ENCODE data around the gene RNF19B. TPM values are rescaled to one million over a fixed set of nuclear protein-coding genes. Genes with fewer than 3 reads are reported as not detected.

RNF19B gene, protein sequence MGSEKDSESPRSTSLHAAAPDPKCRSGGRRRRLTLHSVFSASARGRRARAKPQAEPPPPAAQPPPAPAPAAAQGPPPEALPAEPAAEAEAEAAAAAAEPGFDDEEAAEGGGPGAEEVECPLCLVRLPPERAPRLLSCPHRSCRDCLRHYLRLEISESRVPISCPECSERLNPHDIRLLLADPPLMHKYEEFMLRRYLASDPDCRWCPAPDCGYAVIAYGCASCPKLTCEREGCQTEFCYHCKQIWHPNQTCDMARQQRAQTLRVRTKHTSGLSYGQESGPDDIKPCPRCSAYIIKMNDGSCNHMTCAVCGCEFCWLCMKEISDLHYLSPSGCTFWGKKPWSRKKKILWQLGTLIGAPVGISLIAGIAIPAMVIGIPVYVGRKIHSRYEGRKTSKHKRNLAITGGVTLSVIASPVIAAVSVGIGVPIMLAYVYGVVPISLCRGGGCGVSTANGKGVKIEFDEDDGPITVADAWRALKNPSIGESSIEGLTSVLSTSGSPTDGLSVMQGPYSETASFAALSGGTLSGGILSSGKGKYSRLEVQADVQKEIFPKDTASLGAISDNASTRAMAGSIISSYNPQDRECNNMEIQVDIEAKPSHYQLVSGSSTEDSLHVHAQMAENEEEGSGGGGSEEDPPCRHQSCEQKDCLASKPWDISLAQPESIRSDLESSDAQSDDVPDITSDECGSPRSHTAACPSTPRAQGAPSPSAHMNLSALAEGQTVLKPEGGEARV
- 15.0 and 15.6 TPM in 2 replicates for total RNA-seq (2021)
- long read RNA-seq, partial matches to known transcripts, result 1 of 2 reads
- long read RNA-seq, other reads (novel, unspliced or antisense), result 0 of 2 reads

DNA sequence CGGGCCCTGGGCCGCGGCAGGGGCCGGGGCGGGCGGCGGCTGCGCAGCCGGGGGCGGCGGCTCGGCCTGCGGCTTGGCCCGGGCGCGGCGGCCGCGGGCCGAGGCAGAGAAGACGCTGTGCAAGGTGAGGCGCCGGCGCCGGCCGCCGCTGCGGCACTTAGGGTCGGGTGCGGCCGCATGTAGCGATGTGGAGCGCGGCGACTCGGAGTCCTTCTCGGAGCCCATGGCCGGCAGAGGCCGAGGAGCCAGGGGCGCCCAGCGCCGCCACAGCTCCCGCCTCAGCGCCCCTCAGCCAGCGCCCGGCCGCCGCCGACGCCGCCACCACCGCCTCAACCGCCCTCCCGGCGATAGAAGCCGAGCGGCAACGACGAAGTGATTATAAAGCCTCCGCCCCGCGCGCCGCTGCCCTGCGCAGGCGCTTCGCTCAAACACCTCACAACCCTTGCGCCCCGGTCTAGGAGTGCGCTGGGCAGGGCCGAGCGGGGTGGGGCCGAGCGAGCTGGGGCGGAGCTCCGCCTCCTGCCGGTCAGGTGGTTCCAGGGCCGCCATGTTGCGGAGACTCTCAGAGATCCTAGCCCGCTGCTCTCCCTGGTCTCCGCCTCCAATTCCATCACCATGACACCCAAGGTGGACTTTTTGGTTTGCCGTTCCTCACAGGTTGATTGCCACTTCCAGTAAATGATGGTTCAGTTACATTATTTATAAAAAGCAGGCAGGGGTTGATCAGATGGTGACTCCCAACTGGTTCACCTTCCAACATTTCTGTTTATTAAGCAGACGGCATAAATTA lies at the start of gene RNF19B:
RNF19B (minus strand) TSS at position 349 of the 790 bp plus-strand sequence; CDS start at position 225, 124 bp downstream.
- H3K4me1 ChIP-seq (ENCODE audit: insufficient read depth, low read length), result 0 out of 2 replicates have a peak, but pooled peaks cover 4% of the 10 kb centered on the region
- H3K27me3 ChIP-seq (ENCODE audit: insufficient read depth, low read length), result no peaks in the 10 kb centered on the region
- H3K4me1 Mint-ChIP-seq, result peaks cover 18 to 20% of the 10 kb centered on the region in 2 experiments
- H3K9me3 ChIP-seq (ENCODE audit: control insufficient read depth, low read depth, low read length), result no peaks in the 10 kb centered on the region
- H3K4me3 Mint-ChIP-seq, result peak within 1 kb of the TSS; percentile 77 to 88
- WGBS (ENCODE audit: extremely low coverage, insufficient read length, low lambda C conversion rate), result no CpG with 5 or more reads among the region's 83 CpGs
- no peak within 1 kb of the TSS for H3K4ac ChIP-seq (ENCODE audit: low read depth, low read length)
- no peak within 1 kb of the TSS for H4K91ac ChIP-seq (ENCODE audit: insufficient read length, low read depth, low read length)
- no peak for TF ChIP-seq CTCF (conservative IDR thresholded peaks at IDR 0.05)
- H3K79me1 ChIP-seq (ENCODE audit: insufficient read depth, low read depth, low read length, poor library complexity, severe bottlenecking), result no peaks in the 10 kb centered on the region
- H4K8ac ChIP-seq (replicated peaks; ENCODE audit: insufficient read length, low read depth, low read length), result no peak within 1 kb of the TSS
- no peak within 1 kb of the TSS for H2BK15ac ChIP-seq (ENCODE audit: low read depth, low read length)
- no peak within 1 kb of the TSS for H2BK120ac ChIP-seq (ENCODE audit: low read depth, low read length, poor library complexity, severe bottlenecking)
- H3K56ac ChIP-seq (ENCODE audit: insufficient read length, low read depth, low read length), result no peak within 1 kb of the TSS
- no peak within 1 kb of the TSS for H2BK5ac ChIP-seq (ENCODE audit: insufficient read length, low read length)
- H2BK20ac ChIP-seq (ENCODE audit: low read depth, low read length, poor library complexity, severe bottlenecking), result no peak within 1 kb of the TSS
- H3K18ac ChIP-seq (ENCODE audit: insufficient read length, low read depth, low read length), result no peak within 1 kb of the TSS
- H2AFZ ChIP-seq (ENCODE audit: low read length), result no peak within 1 kb of the TSS
- no peaks in the 10 kb centered on the region for H3K36me3 Mint-ChIP-seq (ENCODE audit: insufficient read depth in 1 of 3, low read depth in 3 of 3)
- no peaks in the 10 kb centered on the region; the same call in 1 of the 2 replicates for H3K79me2 ChIP-seq (ENCODE audit: insufficient read depth, low read length)
- H2AK5ac ChIP-seq (ENCODE audit: insufficient read length, low read length), result no peak within 1 kb of the TSS
- no peaks in the 10 kb centered on the region for H4K20me1 ChIP-seq (ENCODE audit: control insufficient read depth, insufficient read depth, insufficient read length)
- peak; percentile 97 for DNase-seq
- peak within 1 kb of the TSS; percentile 76 for H3K4me2 ChIP-seq (ENCODE audit: insufficient read depth, insufficient read length, low read length)
- peak within 1 kb of the TSS; percentile 63 for H3K9ac ChIP-seq (ENCODE audit: extremely low read depth, insufficient read length, low read length)
- H3K14ac ChIP-seq (ENCODE audit: insufficient read depth, low read length), result peak within 1 kb of the TSS; percentile 77; the same call in 1 of the 2 replicates
- H3K9me3 Mint-ChIP-seq, result 0 out of 5 replicates have a peak, but pooled peaks cover 0 to 2% of the 10 kb centered on the region in 2 experiments
- H3K27me3 Mint-ChIP-seq (ENCODE audit: low read depth), result peaks cover 34% of the 10 kb centered on the region
- H2BK12ac ChIP-seq (ENCODE audit: insufficient read length, low read depth, low read length), result no peak within 1 kb of the TSS
- no peaks in the 10 kb centered on the region for H3K23me2 ChIP-seq (ENCODE audit: insufficient read length, low read depth, low read length, poor library complexity, severe bottlenecking)
- H4K5ac ChIP-seq (ENCODE audit: insufficient read length, low read depth, low read length), result no peak within 1 kb of the TSS
- H3T11ph ChIP-seq (ENCODE audit: low read length), result no peak within 1 kb of the TSS
- peak within 1 kb of the TSS in 1 of 3 experiments; percentile 88; a peak in 1 of 7 replicates for H3K27ac Mint-ChIP-seq
- no peak within 1 kb of the TSS for H3K23ac ChIP-seq (ENCODE audit: insufficient read length, low read depth, low read length)
- H3K27ac ChIP-seq (ENCODE audit: insufficient read length, low read depth, low read length), result no peak within 1 kb of the TSS

Measured in H9 (cell line).